Measurements from ENCODE around the gene GRIN1.
"Not testable (repeated sequence)": the region's sequence is repeated elsewhere in the genome, so short reads cannot be mapped to it uniquely, and the experiment has no call there.

GRIN1 gene

DNA sequence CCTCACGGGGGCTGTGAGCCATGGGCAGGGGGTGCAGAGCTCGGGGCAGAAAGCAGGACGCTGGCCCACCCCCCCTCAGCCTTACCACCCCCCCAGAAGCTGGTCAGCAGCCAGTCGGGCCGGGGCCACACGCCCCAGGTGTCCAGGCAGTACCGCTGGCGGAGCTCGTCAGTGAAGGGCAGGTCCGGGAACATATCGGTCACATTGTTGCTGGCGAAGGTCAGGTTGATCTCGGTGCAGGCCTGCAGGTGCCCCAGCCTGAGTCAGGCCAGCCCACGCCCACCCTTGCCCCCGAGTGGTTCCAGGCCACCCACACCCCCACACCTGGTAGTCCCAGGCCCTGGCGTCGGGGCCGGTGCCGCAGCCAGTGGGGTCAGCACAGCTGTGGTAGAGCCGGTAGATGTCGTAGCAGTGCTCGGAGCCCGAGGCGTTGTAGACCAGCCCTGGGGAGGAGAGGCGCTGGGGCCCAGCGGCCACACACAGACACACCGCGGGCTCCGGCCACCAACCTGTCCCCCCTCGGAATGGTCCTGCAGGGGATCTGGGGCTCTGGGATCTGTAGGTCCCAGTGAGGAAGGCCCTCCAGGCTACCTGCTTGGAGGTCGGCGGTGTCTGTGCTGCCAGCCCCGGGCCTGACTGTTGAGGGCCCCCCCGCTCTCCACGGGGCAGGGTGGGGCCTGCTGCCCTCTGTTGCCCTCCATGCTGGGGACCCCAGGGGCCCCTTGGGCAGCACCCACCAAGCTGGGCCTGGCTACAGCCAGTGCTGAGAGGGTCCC is 27.0 kb upstream of the GRIN1 start:
- no peak for DNase-seq

DNA sequence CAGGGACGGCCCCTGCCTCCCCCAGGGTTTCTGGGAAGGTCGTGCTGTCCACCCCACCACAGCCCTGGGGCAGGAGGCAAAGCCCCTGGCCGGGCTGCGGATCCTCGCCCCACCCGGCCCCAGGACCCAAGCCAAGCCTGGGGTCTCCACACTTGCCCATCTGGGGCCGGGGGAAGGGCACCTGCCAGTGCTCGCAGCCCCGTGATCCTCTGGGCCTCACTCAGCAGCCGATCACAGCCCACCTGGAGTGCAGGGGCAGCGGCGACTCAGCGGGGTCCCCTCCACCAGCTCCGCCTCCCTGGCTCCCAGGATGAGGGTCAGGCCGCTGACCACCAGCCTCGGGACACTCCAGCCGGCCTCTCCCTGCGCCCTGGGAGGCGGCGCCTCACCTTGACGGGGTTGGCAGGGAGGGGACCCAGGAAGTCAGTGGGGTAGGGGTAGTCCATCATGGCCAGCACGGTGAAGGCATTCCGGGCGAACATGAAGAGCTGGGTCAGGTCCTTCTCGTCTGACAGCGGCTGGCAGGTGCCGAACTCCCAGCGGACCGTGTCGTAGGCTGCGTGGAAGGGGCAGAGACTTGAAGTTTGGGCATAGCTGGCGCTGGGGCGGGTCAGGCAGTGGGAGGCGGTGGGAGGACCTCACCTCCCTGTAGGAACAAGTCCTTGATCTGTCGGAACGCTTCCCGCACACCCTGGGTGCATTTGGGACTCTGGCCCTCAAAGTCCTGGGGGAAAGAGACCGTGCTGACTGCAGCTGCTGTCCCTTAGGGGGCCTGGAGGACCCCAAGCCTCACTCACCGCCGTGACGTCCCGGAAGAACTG is 26.2 kb upstream of the GRIN1 start:
- DNase-seq, result no peak

- no peak for DNase-seq
These were observed 25.4 kb upstream of the GRIN1 start for GRCh38 chr9:137113385-137114159.

- DNase-seq, result no peak
These were observed 24.7 kb upstream of the GRIN1 start for GRCh38 chr9:137114220-137114612.

DNA sequence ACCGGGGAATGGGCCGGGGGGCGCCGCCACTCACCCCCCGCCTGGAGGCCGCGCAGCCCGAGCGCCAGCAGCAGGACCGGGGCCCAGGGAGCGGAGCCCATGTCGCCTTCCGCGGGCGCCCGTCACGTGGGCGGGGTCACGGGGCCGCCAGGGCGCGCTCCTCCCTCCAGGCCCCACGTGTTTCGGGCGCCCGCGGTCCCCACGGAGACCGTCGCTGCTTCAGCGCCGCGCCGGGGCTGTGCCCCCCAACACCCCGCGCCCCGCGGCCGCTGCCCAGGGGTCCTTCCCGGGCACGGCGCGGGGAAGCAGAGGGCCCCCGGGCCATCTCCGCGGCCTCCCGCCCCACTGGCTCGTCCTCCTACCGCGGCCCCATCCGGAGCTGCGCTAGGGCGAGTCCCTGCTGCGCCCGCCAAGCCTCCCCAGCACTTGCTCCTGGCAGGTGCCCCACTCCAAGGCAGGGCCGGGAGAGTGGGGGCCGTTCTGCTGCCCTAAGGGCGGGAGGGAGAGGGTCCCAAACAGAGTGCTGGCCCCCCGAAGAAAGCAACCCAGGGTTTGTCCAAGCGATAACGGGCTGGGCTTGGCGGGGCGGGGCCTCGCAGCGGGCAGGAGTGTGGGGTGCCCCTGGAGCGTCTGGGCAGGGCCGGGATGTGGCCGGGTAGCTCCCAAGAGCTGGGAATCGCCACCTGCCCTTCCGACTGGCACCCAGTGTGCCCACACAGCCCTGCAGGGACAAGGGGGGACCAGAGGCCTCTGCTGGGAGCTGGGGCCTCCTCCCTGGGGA is 24.2 kb upstream of the GRIN1 start, which contains the start of gene DPP7:
Gene DPP7, minus strand, starts transcription at position 121 of the 781 bp plus-strand sequence. Its CDS starts 20 bp downstream, at position 101.
- peak; percentile 50 for DNase-seq

GRCh38 chr9:137115394-137116026 is 23.4 kb upstream of the GRIN1 start:
- DNase-seq, result no peak

DNA sequence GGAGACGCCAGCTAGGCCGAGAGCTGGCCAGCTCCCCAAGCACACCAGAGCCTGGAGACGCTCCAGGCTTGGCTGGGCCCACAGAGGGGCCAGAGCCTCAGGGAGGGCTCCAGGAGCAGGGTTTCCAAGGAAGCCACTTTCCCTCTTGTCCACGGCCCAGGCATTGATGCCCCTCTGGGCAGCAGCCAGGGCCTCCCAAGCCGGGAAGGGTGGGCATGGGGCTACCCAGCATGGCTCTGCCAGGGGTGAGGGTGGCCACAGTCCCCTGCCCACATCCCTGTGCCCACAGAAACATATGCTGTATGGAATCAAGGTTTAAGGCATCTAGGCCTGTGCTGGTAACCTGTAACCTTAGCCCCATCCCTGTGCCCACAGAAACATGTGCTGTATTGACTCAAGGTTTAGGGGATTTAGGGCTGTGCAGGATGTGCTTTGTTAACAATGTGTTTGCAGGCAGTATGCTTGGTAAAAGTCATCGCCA is 22.9 kb upstream of the GRIN1 start:
- DNase-seq, result no peak

DNA sequence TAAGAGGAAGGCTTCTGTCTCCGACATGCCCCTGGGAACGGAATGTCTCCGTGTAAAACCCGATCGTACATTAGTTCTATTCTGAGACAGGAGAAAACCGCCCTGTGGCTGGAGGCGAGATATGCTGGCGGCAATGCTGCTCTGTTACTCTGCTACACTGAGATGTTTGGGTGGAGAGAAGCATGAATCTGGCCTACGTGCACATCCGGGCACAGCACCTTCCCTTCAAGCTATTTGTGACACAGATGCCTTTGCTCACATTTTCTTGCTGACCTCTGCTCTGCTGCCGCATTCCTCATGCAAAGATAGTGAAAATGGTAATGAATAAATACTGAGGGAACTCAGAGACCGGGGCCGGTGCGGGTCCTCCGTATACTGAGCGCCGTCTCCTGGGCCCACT is 22.2 kb upstream of the GRIN1 start:
- DNase-seq, result no peak

GRCh38 chr9:137117269-137117731 is 21.7 kb upstream of the GRIN1 start:
- no peak for DNase-seq

GRCh38 chr9:137118092-137118603 is 20.8 kb upstream of the GRIN1 start:
- DNase-seq, result not testable (repeated sequence)

DNA sequence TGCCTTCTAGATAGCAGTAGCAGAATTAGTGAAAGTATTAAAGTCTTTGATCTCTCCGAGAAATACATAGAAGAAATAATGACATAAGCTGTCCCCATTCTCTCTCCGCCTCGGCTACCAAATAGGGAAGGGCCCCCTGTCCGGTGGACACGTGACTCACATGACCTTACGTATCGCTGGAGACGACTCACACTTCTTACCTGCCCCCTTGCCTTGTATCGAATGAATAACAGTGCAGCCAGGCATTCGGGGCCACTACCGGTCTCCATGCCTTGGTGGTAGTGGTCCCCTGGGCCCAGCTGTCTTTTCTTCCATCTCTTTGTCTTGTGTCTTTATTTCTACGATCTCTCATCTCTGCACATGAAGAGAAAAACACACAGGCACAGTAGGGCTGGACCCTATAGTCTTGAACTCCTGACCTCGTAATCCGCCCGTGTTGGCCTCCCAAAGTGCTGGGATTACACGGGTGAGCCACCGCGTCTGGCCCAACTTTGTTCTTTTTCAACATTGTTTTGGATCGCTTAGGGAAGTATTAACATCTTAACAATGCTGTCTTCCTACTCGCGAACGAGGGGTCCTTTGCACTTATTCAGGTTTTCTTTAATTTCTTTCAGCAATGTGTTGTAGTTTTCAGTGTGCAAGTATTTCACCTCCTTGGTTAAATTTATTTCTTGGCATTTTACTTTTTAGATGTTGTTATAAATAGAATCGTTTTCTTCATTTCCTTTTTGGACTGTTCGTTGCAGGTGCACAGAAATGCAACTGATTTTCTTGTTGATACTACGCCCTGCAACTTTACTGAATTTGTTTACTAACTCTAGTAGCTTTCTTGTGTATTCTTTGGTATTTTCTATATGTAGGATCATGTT is 16.8 kb upstream of the GRIN1 start:
- not testable (repeated sequence) for DNase-seq

DNA sequence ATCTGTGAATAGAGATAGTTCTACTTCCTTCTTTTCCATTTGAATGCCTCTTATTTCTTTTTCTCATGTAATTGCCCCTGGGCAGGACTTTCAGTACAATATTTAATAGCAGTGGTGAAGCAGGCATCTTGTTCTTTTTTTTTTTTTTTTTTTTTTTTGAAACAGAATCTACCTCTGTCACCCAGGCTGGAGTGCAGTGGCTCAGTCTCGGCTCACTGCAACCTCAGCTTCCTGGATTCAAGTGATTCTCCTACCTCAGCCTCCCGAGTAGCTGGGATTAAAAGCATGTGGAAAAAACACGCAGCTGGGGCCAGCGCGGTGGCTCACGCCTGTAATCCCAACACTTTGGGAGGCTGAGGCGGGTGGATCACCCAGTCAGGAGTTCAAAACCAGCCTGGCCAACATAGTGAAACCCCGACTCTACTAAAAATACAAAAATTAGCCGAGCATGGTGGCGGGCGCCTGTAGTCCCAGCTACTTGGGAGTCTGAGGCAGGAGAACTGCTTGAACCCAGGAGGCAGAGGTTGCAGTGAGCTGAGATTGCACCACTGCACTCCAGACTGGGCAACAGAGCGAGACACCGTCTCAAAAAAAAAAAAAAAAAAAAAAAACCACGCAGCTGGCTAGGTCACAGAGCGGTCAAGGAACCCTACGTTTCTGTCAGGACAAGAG is 16.0 kb upstream of the GRIN1 start:
- DNase-seq, result not testable (repeated sequence)

DNA sequence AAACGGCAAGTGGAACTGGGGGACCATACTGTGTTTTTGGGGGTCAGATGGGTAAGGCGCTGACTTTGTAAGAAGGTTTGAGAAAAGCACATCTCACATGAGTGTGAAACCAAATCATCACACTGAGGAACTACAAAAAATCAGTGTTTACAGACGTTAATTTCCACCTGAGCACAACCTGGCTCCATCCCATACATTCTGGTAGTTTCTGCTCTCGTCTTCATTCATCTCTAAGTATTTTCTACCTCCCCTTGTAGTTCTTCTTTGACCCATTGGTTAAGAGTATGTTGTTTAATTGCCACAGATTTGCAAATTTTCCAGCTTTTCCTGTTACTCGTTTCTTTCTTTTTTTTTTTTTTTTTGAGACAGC is 15.5 kb upstream of the GRIN1 start:
- DNase-seq, result no peak

DNA sequence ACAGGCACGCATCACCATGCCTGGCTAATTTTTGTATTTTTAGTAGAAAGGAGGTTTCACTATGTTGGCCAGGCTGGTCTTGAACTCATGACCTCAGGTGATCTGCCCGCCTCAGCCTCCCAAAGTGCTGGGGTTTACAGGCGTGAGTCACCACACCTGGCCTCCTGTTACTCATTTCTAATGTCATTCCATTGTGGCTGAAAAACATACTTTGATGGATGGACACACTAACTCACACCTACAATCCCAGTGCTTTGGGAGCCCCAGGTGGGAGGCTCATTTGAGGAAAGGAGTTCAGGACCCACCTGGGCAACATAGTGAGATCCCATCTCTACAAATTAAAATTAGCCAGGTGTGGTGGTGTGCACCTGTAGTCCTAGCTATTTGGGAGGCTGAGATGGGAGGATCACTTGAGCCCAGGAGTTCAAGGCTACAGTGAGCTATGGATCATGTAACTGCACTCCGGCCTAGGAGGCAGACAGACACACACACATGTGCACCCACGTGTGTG is 14.9 kb upstream of the GRIN1 start:
- DNase-seq, result not testable (repeated sequence)

- DNase-seq, result no peak
These were observed 12.2 kb upstream of the GRIN1 start for GRCh38 chr9:137126786-137127185.

DNA sequence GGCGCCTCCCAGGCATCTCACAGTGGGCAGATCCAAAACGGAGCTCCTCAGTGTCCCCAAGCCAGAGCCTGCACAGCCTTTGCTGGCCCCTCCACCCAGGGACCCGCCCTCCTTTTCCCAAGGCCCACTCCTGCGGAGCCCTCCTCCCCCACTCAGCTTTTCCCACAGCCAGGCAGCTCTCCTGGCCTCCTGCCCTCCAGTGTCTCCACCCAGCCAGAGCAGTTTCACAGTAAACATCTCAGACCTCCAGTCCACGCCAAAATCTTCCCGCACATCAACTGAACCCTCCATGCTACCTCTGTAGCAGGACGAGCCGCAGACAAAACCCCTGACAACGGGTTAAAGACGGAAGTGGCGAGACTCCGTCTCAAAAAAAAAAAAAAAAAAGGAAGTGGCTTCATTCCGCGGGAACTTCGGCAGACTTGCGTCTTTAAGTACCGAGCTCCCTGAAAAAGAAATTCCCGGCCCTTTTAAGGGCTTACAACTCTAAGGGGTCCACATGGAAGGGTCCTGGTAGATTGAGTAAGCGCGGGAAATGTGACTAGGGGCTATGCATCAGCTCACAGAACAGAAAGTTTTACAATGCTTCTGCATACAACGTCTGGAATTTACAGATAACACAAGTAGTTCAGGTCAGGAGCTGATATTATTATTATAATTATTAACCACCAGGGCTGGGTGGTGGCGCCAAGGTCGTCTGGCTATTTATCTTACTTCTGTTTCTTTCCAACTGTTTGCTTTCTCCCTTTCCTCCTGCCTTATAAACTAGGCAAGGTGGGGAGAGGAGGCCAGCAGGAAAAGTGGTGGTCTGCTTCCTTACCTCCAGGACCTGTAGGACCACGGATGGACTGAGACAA is 11.4 kb upstream of the GRIN1 start:
- DNase-seq, result no peak

GRCh38 chr9:137128158-137128861 is 10.6 kb upstream of the GRIN1 start:
- DNase-seq, result no peak

- no peak for DNase-seq
These were observed 10.0 kb upstream of the GRIN1 start for GRCh38 chr9:137128862-137129455.

All from NCI-H1105 treated with DMSO at 0.1 percent for 48 hours (cell line).